SK-N-SH treated with all-trans-retinoic acid at 6 μM for 48 hours (cell line): ENCODE data around the gene ERGIC1.
"Not testable (repeated sequence)": the region's sequence is repeated elsewhere in the genome, so short reads cannot be mapped to it uniquely, and the experiment has no call there.

Source experiments
- ATAC-seq: fragments of 200-7000 bp; cut with Tn5 transposase; 3 replicates; pipeline ENCODE4 v1.9.1; 2020; ENCODE audit warnings: mild to moderate bottlenecking, moderate library complexity
- ARNTL ChIP-seq: fragments of 450-650 bp; formaldehyde crosslinking; IDR thresholded peaks from 2 replicates; pipeline ENCODE4 v1.5.0; 2020; ENCODE audit warnings: low read depth, mild to moderate bottlenecking, moderate library complexity, borderline replicate concordance
- BACH2 ChIP-seq: fragments of 250-450 bp; sonication (Bioruptor Pico); IDR thresholded peaks from 2 replicates; pipeline ENCODE4 v1.9.0; 2021; ENCODE audit warnings: mild to moderate bottlenecking, borderline replicate concordance
- CSDC2 ChIP-seq: fragments of 250-450 bp; sonication (Bioruptor Pico); IDR thresholded peaks from 2 replicates; pipeline ENCODE4 v1.5.0; 2020; ENCODE audit warnings: mild to moderate bottlenecking, moderate library complexity
- ESRRG ChIP-seq: fragments of 250-450 bp; sonication (Bioruptor Pico); IDR thresholded peaks from 2 replicates; pipeline ENCODE4 v1.6.1; 2021; ENCODE audit warnings: mild to moderate bottlenecking
- GLIS3 ChIP-seq: fragments of 250-450 bp; sonication (Bioruptor Pico); IDR thresholded peaks from 2 replicates; pipeline ENCODE4 v1.5.0; 2020; ENCODE audit warnings: mild to moderate bottlenecking, moderate library complexity
- ISL1 ChIP-seq: fragments of 250-450 bp; sonication (Bioruptor Pico); IDR thresholded peaks from 2 replicates; pipeline ENCODE4 v2.1.2; 2022; ENCODE audit warnings: mild to moderate bottlenecking, moderate library complexity
- OSR1 ChIP-seq: fragments of 250-450 bp; sonication (Bioruptor Pico); IDR thresholded peaks from 2 replicates; pipeline ENCODE4 v1.8.0; 2022; ENCODE audit warnings: moderate library complexity, mild to moderate bottlenecking, inconsistent platforms
- PPARA ChIP-seq: fragments of 250-450 bp; sonication (Bioruptor Pico); IDR thresholded peaks from 2 replicates; pipeline ENCODE4 v1.5.0; 2020; ENCODE audit warnings: mild to moderate bottlenecking, borderline replicate concordance
- RARB ChIP-seq: fragments of 250-450 bp; sonication (Bioruptor Pico); IDR thresholded peaks from 2 replicates; pipeline ENCODE4 v1.8.0; 2021; ENCODE audit warnings: mild to moderate bottlenecking, moderate library complexity
- SNAI2 ChIP-seq: fragments of 250-450 bp; sonication (Bioruptor Pico); IDR thresholded peaks from 2 replicates; pipeline ENCODE4 v1.5.0; 2020; ENCODE audit warnings: mild to moderate bottlenecking, moderate library complexity
- TCF4 ChIP-seq: fragments of 250-450 bp; sonication (Bioruptor Pico); IDR thresholded peaks from 2 replicates; pipeline ENCODE4 v1.8.0; 2021; ENCODE audit warnings: mild to moderate bottlenecking, moderate library complexity, borderline replicate concordance
- TOX ChIP-seq: fragments of 250-450 bp; sonication (Bioruptor Pico); IDR thresholded peaks from 2 replicates; pipeline ENCODE4 v1.8.0; 2021; ENCODE audit warnings: mild to moderate bottlenecking, moderate library complexity, borderline replicate concordance
- ZC3H10 ChIP-seq: fragments of 250-450 bp; sonication (Bioruptor Pico); IDR thresholded peaks from 2 replicates; pipeline ENCODE4 v1.5.1; 2021; ENCODE audit warnings: mild to moderate bottlenecking, moderate library complexity
- ZFP3 ChIP-seq: fragments of 250-450 bp; sonication (Bioruptor Pico); IDR thresholded peaks from 2 replicates; pipeline ENCODE4 v1.5.0; 2020; ENCODE audit warnings: mild to moderate bottlenecking, moderate library complexity
- ZFP30 ChIP-seq: fragments of 450-650 bp; formaldehyde crosslinking; IDR thresholded peaks from 2 replicates; pipeline ENCODE4 v1.5.0; 2022; ENCODE audit warnings: mild to moderate bottlenecking, moderate library complexity
- ZNF565 ChIP-seq: fragments of 450-650 bp; formaldehyde crosslinking; conservative IDR thresholded peaks from 2 replicates; pipeline ENCODE4 v1.5.0; 2020; ENCODE audit warnings: low read depth, mild to moderate bottlenecking, moderate library complexity
- ZNF70 ChIP-seq: fragments of 450-650 bp; formaldehyde crosslinking; IDR thresholded peaks from 2 replicates; pipeline ENCODE4 v1.5.0; 2020; ENCODE audit warnings: mild to moderate bottlenecking, moderate library complexity
- ZNF8 ChIP-seq: fragments of 450-650 bp; formaldehyde crosslinking; IDR thresholded peaks from 2 replicates; pipeline ENCODE4 v1.5.0; 2020; ENCODE audit warnings: mild to moderate bottlenecking, moderate library complexity
- TF ChIP-seq, protein P1 (sequence below): fragments of 250-450 bp; sonication (Bioruptor Pico); IDR thresholded peaks from 2 replicates; pipeline ENCODE4 v1.8.0; 2021; ENCODE audit warnings: low read depth, mild to moderate bottlenecking, moderate library complexity, borderline replicate concordance
- TF ChIP-seq, protein P2 (sequence below): fragments of 250-450 bp; sonication (Bioruptor Pico); IDR thresholded peaks from 2 replicates; pipeline ENCODE4 v1.8.0; 2020; ENCODE audit warnings: mild to moderate bottlenecking, moderate library complexity, borderline replicate concordance
- TF ChIP-seq, protein P3 (sequence below): fragments of 250-450 bp; sonication (Bioruptor Pico); IDR thresholded peaks from 2 replicates; pipeline ENCODE4 v1.5.0; 2020; ENCODE audit warnings: mild to moderate bottlenecking, moderate library complexity
- TF ChIP-seq, protein P4 (sequence below): fragments of 250-450 bp; sonication (Bioruptor Pico); IDR thresholded peaks from 2 replicates; pipeline ENCODE4 v1.5.1; 2021; ENCODE audit warnings: mild to moderate bottlenecking, moderate library complexity
- TF ChIP-seq, protein P5 (sequence below): fragments of 250-450 bp; sonication (Bioruptor Pico); IDR thresholded peaks from 2 replicates; pipeline ENCODE4 v1.5.1; 2020; ENCODE audit warnings: low read depth, mild to moderate bottlenecking, moderate library complexity

ERGIC1 gene

DNA sequence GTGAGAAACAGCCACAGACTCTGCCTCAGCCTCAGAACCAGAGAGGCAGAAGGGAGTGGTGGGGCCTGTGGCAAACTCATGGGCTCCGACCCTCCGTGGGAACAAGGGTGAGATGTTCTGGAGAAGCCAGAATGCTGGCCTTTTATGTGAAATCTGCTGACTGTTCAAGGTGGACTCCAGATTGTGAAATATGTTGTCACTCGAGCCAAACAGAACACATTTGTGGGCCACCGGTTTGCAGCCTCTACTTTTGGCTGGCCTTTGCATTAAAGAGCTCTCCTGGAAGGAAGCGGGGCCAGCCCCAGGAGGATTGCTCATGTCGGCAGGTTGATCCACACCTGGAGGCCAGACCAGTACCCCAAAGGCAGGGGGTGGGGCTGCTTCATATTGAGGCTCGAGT is 62.4 kb downstream of the ERGIC1 start:
- TF ChIP-seq ISL1 (CRISPR knock-in tag): no peak
- TF ChIP-seq RARB (CRISPR knock-in tag): no peak
- no peak for TF ChIP-seq ZNF565 (CRISPR knock-in tag)
- no peak for TF ChIP-seq GLIS3 (CRISPR knock-in tag)
- TF ChIP-seq ZFP3 (CRISPR knock-in tag): no peak
- TF ChIP-seq, protein P1, sequence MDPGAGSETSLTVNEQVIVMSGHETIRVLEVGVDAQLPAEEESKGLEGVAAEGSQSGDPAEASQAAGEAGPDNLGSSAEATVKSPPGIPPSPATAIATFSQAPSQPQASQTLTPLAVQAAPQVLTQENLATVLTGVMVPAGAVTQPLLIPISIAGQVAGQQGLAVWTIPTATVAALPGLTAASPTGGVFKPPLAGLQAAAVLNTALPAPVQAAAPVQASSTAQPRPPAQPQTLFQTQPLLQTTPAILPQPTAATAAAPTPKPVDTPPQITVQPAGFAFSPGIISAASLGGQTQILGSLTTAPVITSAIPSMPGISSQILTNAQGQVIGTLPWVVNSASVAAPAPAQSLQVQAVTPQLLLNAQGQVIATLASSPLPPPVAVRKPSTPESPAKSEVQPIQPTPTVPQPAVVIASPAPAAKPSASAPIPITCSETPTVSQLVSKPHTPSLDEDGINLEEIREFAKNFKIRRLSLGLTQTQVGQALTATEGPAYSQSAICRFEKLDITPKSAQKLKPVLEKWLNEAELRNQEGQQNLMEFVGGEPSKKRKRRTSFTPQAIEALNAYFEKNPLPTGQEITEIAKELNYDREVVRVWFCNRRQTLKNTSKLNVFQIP (CRISPR knock-in tag): no peak
- TF ChIP-seq PPARA (CRISPR knock-in tag): no peak
- no peak for TF ChIP-seq OSR1 (CRISPR knock-in tag)
- no peak for TF ChIP-seq BACH2 (CRISPR knock-in tag)
- TF ChIP-seq, protein P2, sequence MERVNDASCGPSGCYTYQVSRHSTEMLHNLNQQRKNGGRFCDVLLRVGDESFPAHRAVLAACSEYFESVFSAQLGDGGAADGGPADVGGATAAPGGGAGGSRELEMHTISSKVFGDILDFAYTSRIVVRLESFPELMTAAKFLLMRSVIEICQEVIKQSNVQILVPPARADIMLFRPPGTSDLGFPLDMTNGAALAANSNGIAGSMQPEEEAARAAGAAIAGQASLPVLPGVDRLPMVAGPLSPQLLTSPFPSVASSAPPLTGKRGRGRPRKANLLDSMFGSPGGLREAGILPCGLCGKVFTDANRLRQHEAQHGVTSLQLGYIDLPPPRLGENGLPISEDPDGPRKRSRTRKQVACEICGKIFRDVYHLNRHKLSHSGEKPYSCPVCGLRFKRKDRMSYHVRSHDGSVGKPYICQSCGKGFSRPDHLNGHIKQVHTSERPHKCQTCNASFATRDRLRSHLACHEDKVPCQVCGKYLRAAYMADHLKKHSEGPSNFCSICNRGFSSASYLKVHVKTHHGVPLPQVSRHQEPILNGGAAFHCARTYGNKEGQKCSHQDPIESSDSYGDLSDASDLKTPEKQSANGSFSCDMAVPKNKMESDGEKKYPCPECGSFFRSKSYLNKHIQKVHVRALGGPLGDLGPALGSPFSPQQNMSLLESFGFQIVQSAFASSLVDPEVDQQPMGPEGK (CRISPR knock-in tag): no peak
- TF ChIP-seq CSDC2 (CRISPR knock-in tag): no peak
- ATAC-seq: no peak

DNA sequence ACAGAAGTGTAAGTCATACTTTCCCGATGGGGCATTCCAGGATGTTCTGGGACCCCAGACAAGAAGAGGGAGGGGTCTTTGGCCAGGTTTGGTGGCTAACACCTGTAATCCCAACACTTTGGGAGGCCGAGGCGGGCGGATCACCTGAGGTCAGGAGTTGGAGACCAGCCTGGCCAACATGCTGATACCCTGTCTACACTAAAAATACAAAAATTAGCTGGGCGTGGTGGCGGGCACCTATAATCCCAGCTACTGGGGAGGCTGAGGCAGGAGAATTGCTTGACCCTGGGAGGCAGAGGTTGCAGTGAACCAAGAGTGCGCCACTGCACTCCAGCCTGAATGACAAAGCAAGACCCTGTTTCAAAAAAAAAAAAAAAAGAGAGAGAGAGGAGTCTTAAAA is 63.0 kb downstream of the ERGIC1 start:
- not testable (repeated sequence) for ATAC-seq

DNA sequence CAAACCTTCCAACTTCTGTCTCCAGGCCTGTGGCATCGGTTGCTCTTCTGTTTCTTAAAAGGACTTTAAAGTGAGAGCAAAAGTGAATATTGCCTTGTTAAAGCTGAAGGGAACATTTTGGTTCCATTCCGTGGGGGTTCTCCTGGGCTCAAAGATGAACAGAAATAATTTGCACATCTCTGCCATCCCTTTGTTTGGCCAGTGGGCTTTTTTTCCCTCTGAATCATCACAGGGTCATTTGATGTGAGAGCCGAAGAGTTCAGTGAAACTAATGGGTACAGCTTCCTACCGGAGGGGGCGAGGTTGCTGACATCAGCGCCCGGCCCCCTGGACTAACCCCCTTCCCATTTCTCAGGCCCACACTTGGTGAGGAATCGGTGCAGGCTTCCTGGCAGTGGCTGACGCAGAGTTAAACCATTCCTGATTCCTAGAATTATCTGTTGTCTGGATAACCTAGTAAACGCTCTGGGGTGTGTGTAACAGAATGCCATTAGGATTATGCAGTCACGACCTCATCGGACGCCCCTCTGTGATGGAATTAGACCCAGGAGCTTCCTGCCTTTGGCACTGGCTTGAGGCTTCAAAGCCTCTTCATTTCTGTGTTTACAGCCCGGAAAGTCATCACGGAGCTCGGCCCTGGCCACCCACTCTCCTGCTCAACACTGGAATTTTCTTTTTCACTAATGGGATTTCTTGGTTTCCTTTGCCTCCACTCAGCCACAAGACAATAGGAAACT is 63.6 kb downstream of the ERGIC1 start:
- ATAC-seq: peak; percentile 85
- TF ChIP-seq CSDC2 (CRISPR knock-in tag): peak; percentile 13; the same call in 1 of the 2 replicates
- no peak for TF ChIP-seq ZC3H10
- no peak for TF ChIP-seq PPARA (CRISPR knock-in tag)
- TF ChIP-seq ZFP30 (CRISPR knock-in tag): no peak
- TF ChIP-seq RARB (CRISPR knock-in tag): no peak
- TF ChIP-seq GLIS3 (CRISPR knock-in tag): 0 out of 2 replicates have a peak, but pooled peaks have one; percentile 12
- peak; percentile 50; the same call in 1 of the 2 replicates for TF ChIP-seq ESRRG (CRISPR knock-in tag)
- TF ChIP-seq ISL1 (CRISPR knock-in tag): peak; percentile 63
- TF ChIP-seq ZNF565 (CRISPR knock-in tag): no peak
- TF ChIP-seq, protein P2 (CRISPR knock-in tag): peak; percentile 87; the same call in 1 of the 2 replicates
- no peak for TF ChIP-seq ZFP3 (CRISPR knock-in tag)
- no peak for TF ChIP-seq ARNTL (CRISPR knock-in tag)
- no peak for TF ChIP-seq BACH2 (CRISPR knock-in tag)
- TF ChIP-seq, protein P3, sequence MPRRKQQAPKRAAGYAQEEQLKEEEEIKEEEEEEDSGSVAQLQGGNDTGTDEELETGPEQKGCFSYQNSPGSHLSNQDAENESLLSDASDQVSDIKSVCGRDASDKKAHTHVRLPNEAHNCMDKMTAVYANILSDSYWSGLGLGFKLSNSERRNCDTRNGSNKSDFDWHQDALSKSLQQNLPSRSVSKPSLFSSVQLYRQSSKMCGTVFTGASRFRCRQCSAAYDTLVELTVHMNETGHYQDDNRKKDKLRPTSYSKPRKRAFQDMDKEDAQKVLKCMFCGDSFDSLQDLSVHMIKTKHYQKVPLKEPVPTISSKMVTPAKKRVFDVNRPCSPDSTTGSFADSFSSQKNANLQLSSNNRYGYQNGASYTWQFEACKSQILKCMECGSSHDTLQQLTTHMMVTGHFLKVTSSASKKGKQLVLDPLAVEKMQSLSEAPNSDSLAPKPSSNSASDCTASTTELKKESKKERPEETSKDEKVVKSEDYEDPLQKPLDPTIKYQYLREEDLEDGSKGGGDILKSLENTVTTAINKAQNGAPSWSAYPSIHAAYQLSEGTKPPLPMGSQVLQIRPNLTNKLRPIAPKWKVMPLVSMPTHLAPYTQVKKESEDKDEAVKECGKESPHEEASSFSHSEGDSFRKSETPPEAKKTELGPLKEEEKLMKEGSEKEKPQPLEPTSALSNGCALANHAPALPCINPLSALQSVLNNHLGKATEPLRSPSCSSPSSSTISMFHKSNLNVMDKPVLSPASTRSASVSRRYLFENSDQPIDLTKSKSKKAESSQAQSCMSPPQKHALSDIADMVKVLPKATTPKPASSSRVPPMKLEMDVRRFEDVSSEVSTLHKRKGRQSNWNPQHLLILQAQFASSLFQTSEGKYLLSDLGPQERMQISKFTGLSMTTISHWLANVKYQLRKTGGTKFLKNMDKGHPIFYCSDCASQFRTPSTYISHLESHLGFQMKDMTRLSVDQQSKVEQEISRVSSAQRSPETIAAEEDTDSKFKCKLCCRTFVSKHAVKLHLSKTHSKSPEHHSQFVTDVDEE: no peak
- TF ChIP-seq, protein P4, sequence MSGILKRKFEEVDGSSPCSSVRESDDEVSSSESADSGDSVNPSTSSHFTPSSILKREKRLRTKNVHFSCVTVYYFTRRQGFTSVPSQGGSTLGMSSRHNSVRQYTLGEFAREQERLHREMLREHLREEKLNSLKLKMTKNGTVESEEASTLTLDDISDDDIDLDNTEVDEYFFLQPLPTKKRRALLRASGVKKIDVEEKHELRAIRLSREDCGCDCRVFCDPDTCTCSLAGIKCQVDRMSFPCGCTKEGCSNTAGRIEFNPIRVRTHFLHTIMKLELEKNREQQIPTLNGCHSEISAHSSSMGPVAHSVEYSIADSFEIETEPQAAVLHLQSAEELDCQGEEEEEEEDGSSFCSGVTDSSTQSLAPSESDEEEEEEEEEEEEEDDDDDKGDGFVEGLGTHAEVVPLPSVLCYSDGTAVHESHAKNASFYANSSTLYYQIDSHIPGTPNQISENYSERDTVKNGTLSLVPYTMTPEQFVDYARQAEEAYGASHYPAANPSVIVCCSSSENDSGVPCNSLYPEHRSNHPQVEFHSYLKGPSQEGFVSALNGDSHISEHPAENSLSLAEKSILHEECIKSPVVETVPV (CRISPR knock-in tag): no peak
- TF ChIP-seq SNAI2 (CRISPR knock-in tag): peak; percentile 7; the same call in 1 of the 2 replicates
- TF ChIP-seq ZNF8 (CRISPR knock-in tag): no peak
- no peak for TF ChIP-seq ZNF70 (CRISPR knock-in tag)
- TF ChIP-seq OSR1 (CRISPR knock-in tag): no peak
- TF ChIP-seq, protein P5, sequence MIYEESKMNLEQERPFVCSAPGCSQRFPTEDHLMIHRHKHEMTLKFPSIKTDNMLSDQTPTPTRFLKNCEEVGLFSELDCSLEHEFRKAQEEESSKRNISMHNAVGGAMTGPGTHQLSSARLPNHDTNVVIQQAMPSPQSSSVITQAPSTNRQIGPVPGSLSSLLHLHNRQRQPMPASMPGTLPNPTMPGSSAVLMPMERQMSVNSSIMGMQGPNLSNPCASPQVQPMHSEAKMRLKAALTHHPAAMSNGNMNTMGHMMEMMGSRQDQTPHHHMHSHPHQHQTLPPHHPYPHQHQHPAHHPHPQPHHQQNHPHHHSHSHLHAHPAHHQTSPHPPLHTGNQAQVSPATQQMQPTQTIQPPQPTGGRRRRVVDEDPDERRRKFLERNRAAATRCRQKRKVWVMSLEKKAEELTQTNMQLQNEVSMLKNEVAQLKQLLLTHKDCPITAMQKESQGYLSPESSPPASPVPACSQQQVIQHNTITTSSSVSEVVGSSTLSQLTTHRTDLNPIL: peak; percentile 31; the same call in 1 of the 2 replicates
- no peak; the same call in 1 of the 2 replicates for TF ChIP-seq TOX (CRISPR knock-in tag)
- TF ChIP-seq, protein P1 (CRISPR knock-in tag): no peak
- no peak for TF ChIP-seq TCF4 (CRISPR knock-in tag)
